ENCODE data around the gene CPNE5.
"Not testable (repeated sequence)": the region's sequence is repeated elsewhere in the genome, so short reads cannot be mapped to it uniquely, and the experiment has no call there.

Gene CPNE5

GRCh38 chr6:36725581-36725980, 113.7 kb downstream of the CPNE5 start:
- H3K9ac ChIP-seq (ENCODE audit: low read length): no peak overlapping the region
- no peaks in the 10 kb centered on the region for H3K36me3 ChIP-seq (replicated peaks; ENCODE audit: low read depth, low read length)
- no peaks in the 10 kb centered on the region for H3K9me3 ChIP-seq (ENCODE audit: insufficient read depth, low read length)
- no peaks in the 10 kb centered on the region for H3K79me2 ChIP-seq (ENCODE audit: low read length)
- no peaks in the 10 kb centered on the region for H3K27me3 ChIP-seq (ENCODE audit: low read depth, low read length)
- no peak for TF ChIP-seq CTCF (IDR thresholded peaks at IDR 0.05; ENCODE audit: low read depth, low read length)
- no peak for TF ChIP-seq EZH2phosphoT487 (IDR thresholded peaks at IDR 0.05; ENCODE audit: low read depth)
- no peak overlapping the region for H3K27ac ChIP-seq (ENCODE audit: low read length)
- H3K4me1 ChIP-seq (ENCODE audit: low read length): peaks cover 55% of the 10 kb centered on the region
- H3K4me3 ChIP-seq (ENCODE audit: low read length): no peak overlapping the region
- H3K4me2 ChIP-seq (ENCODE audit: low read length): peak overlapping the region; percentile 68
- no peak overlapping the region for H2AFZ ChIP-seq (ENCODE audit: low read depth, low read length)
- no peaks in the 10 kb centered on the region for H4K20me1 ChIP-seq (ENCODE audit: insufficient read depth, low read length)

- Histone ChIP-seq H3K4me2 (ENCODE audit: low read length) (peak overlapping the region; percentile 68), H3K79me2 (ENCODE audit: low read length) (no peaks in the 10 kb centered on the region), H3K9ac (ENCODE audit: low read length) (peak overlapping the region; percentile 11; the same call in 1 of the 2 replicates)
Measured at GRCh38 chr6:36724514-36725390, 114.5 kb downstream of the CPNE5 start.

GRCh38 chr6:36723992-36724391, 115.3 kb downstream of the CPNE5 start:
- H3K79me2 ChIP-seq (ENCODE audit: low read length); H3K9ac ChIP-seq (ENCODE audit: low read length); H3K27me3 ChIP-seq (ENCODE audit: low read depth, low read length); H3K27ac ChIP-seq (ENCODE audit: low read length); H3K36me3 ChIP-seq (replicated peaks; ENCODE audit: low read depth, low read length); H3K4me2 ChIP-seq (ENCODE audit: low read length); H3K9me3 ChIP-seq (ENCODE audit: insufficient read depth, low read length); H3K4me3 ChIP-seq (ENCODE audit: low read length); H2AFZ ChIP-seq (ENCODE audit: low read depth, low read length); H4K20me1 ChIP-seq (ENCODE audit: insufficient read depth, low read length): not testable (repeated sequence)
- peaks cover 65% of the 10 kb centered on the region for H3K4me1 ChIP-seq (ENCODE audit: low read length)

More at GRCh38 chr6:36724514-36725390, 114.5 kb downstream of the CPNE5 start:
- Histone ChIP-seq H3K36me3 (replicated peaks; ENCODE audit: low read depth, low read length) (no peaks in the 10 kb centered on the region), H4K20me1 (ENCODE audit: insufficient read depth, low read length) (no peaks in the 10 kb centered on the region), H2AFZ (ENCODE audit: low read depth, low read length) (0 out of 2 replicates have a peak overlapping the region, but pooled peaks have one; percentile 4), H3K27ac (ENCODE audit: low read length) (peak overlapping the region; percentile 6; the same call in 1 of the 2 replicates), H3K4me3 (ENCODE audit: low read length) (peak overlapping the region; percentile 43), H3K4me1 (ENCODE audit: low read length) (peaks cover 63% of the 10 kb centered on the region), H3K27me3 (ENCODE audit: low read depth, low read length) (no peaks in the 10 kb centered on the region), H3K9me3 (ENCODE audit: insufficient read depth, low read length) (no peaks in the 10 kb centered on the region)
- TF ChIP-seq EZH2phosphoT487 (IDR thresholded peaks at IDR 0.05; ENCODE audit: low read depth) (no peak), CTCF (IDR thresholded peaks at IDR 0.05; ENCODE audit: low read depth, low read length) (peak; percentile 82)

- Histone ChIP-seq H3K27me3 (ENCODE audit: low read depth, low read length) (no peaks in the 10 kb centered on the region), H3K9ac (ENCODE audit: low read length) (no peak overlapping the region), H3K36me3 (replicated peaks; ENCODE audit: low read depth, low read length) (no peaks in the 10 kb centered on the region), H3K4me1 (ENCODE audit: low read length) (peaks cover 54% of the 10 kb centered on the region), H3K4me2 (ENCODE audit: low read length) (no peak overlapping the region), H3K9me3 (ENCODE audit: insufficient read depth, low read length) (no peaks in the 10 kb centered on the region), H2AFZ (ENCODE audit: low read depth, low read length) (no peak overlapping the region), H4K20me1 (ENCODE audit: insufficient read depth, low read length) (no peaks in the 10 kb centered on the region), H3K4me3 (ENCODE audit: low read length) (no peak overlapping the region), H3K79me2 (ENCODE audit: low read length) (no peaks in the 10 kb centered on the region), H3K27ac (ENCODE audit: low read length) (no peak overlapping the region)
- no peak for TF ChIP-seq CTCF (IDR thresholded peaks at IDR 0.05; ENCODE audit: low read depth, low read length)
- no peak for TF ChIP-seq EZH2phosphoT487 (IDR thresholded peaks at IDR 0.05; ENCODE audit: low read depth)
Measured at GRCh38 chr6:36722879-36723278, 116.4 kb downstream of the CPNE5 start.

Measured in OCI-LY3 (cell line).